ENCODE measurements around the gene ANKHD1. TPM values are rescaled to one million over a fixed set of nuclear protein-coding genes. Genes with fewer than 3 reads are reported as not detected.
"Not testable (repeated sequence)": the region's sequence is repeated elsewhere in the genome, so short reads cannot be mapped to it uniquely, and the experiment has no call there.

ANKHD1 gene
- total RNA-seq, 2 experiments from 2014 or later: 86.7 to 89.6 TPM

GRCh38 chr5:140429724-140430123 lies 28.1 kb downstream of the ANKHD1 start:
- no peaks in the 10 kb centered on the region for H3K9me3 Mint-ChIP-seq
- no peaks in the 10 kb centered on the region for H3K27me3 Mint-ChIP-seq
- no peak overlapping the region for H3K4me3 Mint-ChIP-seq
- H3K36me3 Mint-ChIP-seq: peaks cover 23% of the 10 kb centered on the region
- DNase-seq: no peak
- peaks cover 32% of the 10 kb centered on the region for H3K4me1 Mint-ChIP-seq
- H3K27ac Mint-ChIP-seq: no peak overlapping the region

GRCh38 chr5:140432212-140432611 lies 30.6 kb downstream of the ANKHD1 start:
- Mint-ChIP-seq H3K36me3 (peaks cover 21% of the 10 kb centered on the region), H3K27me3 (no peaks in the 10 kb centered on the region), H3K4me3 (no peak overlapping the region), H3K9me3 (no peaks in the 10 kb centered on the region), H3K27ac (no peak overlapping the region), H3K4me1 (peaks cover 26% of the 10 kb centered on the region)
- no peak for DNase-seq

GRCh38 chr5:140432916-140433315 lies 31.3 kb downstream of the ANKHD1 start:
- DNase-seq: no peak
- Mint-ChIP-seq H3K4me3 (no peak overlapping the region), H3K27ac (peak overlapping the region; percentile 46), H3K4me1 (peaks cover 26% of the 10 kb centered on the region), H3K36me3 (peaks cover 18% of the 10 kb centered on the region), H3K27me3 (no peaks in the 10 kb centered on the region), H3K9me3 (no peaks in the 10 kb centered on the region)

- DNase-seq, H3K27ac Mint-ChIP-seq, H3K4me1 Mint-ChIP-seq, H3K27me3 Mint-ChIP-seq, H3K4me3 Mint-ChIP-seq: not testable (repeated sequence)
- H3K9me3 Mint-ChIP-seq: peaks cover 12% of the 10 kb centered on the region
- peaks cover 51% of the 10 kb centered on the region for H3K36me3 Mint-ChIP-seq
These were observed 55.7 kb downstream of the ANKHD1 start for GRCh38 chr5:140457368-140457767.

GRCh38 chr5:140466981-140467742 lies 65.5 kb downstream of the ANKHD1 start:
- Mint-ChIP-seq H3K4me1 (no peaks in the 10 kb centered on the region), H3K4me3 (no peak overlapping the region), H3K9me3 (no peaks in the 10 kb centered on the region), H3K27me3 (no peaks in the 10 kb centered on the region), H3K36me3 (peaks cover 9% of the 10 kb centered on the region), H3K27ac (no peak overlapping the region)
- no peak for DNase-seq

GRCh38 chr5:140468188-140468587 lies 66.6 kb downstream of the ANKHD1 start:
- Mint-ChIP-seq H3K4me1 (no peaks in the 10 kb centered on the region), H3K9me3 (no peaks in the 10 kb centered on the region), H3K36me3 (peaks cover 9% of the 10 kb centered on the region), H3K4me3 (no peak overlapping the region), H3K27me3 (no peaks in the 10 kb centered on the region), H3K27ac (peak overlapping the region; percentile 29)
- DNase-seq: no peak

- no peak overlapping the region for H3K27ac Mint-ChIP-seq
- no peak for DNase-seq
- H3K9me3 Mint-ChIP-seq: no peaks in the 10 kb centered on the region
These were observed 67.6 kb downstream of the ANKHD1 start for GRCh38 chr5:140469259-140469658.

GRCh38 chr5:140480310-140481014 lies 78.8 kb downstream of the ANKHD1 start:
- peaks cover 4% of the 10 kb centered on the region for H3K4me1 Mint-ChIP-seq
- no peak overlapping the region for H3K4me3 Mint-ChIP-seq
- no peak overlapping the region for H3K27ac Mint-ChIP-seq

More at GRCh38 chr5:140469259-140469658, 67.6 kb downstream of the ANKHD1 start:
- H3K36me3 Mint-ChIP-seq: peaks cover 9% of the 10 kb centered on the region
- no peaks in the 10 kb centered on the region for H3K27me3 Mint-ChIP-seq
- H3K4me3 Mint-ChIP-seq: no peak overlapping the region
- H3K4me1 Mint-ChIP-seq: no peaks in the 10 kb centered on the region

GRCh38 chr5:140481758-140482157 lies 80.1 kb downstream of the ANKHD1 start:
- H3K27ac Mint-ChIP-seq: no peak overlapping the region
- H3K36me3 Mint-ChIP-seq: peaks cover 2% of the 10 kb centered on the region
- H3K4me1 Mint-ChIP-seq: peaks cover 4% of the 10 kb centered on the region
- no peaks in the 10 kb centered on the region for H3K9me3 Mint-ChIP-seq
- no peak overlapping the region for H3K4me3 Mint-ChIP-seq
- no peaks in the 10 kb centered on the region for H3K27me3 Mint-ChIP-seq
- DNase-seq: no peak

More at GRCh38 chr5:140480310-140481014, 78.8 kb downstream of the ANKHD1 start:
- no peak for DNase-seq
- Mint-ChIP-seq H3K36me3 (peaks cover 2% of the 10 kb centered on the region), H3K9me3 (no peaks in the 10 kb centered on the region), H3K27me3 (no peaks in the 10 kb centered on the region)

GRCh38 chr5:140483055-140483454 lies 81.4 kb downstream of the ANKHD1 start:
- Mint-ChIP-seq H3K36me3 (peaks cover 2% of the 10 kb centered on the region), H3K4me3 (no peak overlapping the region), H3K27me3 (no peaks in the 10 kb centered on the region), H3K9me3 (no peaks in the 10 kb centered on the region), H3K27ac (no peak overlapping the region), H3K4me1 (peaks cover 6% of the 10 kb centered on the region)
- DNase-seq: no peak

- not testable (repeated sequence) for H3K4me3 Mint-ChIP-seq, H3K9me3 Mint-ChIP-seq, H3K27me3 Mint-ChIP-seq, DNase-seq, H3K4me1 Mint-ChIP-seq, H3K27ac Mint-ChIP-seq
- H3K36me3 Mint-ChIP-seq: peaks cover 12% of the 10 kb centered on the region
These were observed 86.5 kb downstream of the ANKHD1 start for GRCh38 chr5:140488141-140488540.

- no peak overlapping the region for H3K27ac Mint-ChIP-seq
- peaks cover 12% of the 10 kb centered on the region for H3K36me3 Mint-ChIP-seq
- peaks cover 3% of the 10 kb centered on the region for H3K4me1 Mint-ChIP-seq
- no peaks in the 10 kb centered on the region for H3K9me3 Mint-ChIP-seq
- H3K4me3 Mint-ChIP-seq: no peak overlapping the region
- DNase-seq: no peak
- H3K27me3 Mint-ChIP-seq: no peaks in the 10 kb centered on the region
These were observed 87.3 kb downstream of the ANKHD1 start for GRCh38 chr5:140488914-140489313.

GRCh38 chr5:140497897-140498296 lies 96.3 kb downstream of the ANKHD1 start:
- Mint-ChIP-seq H3K4me3 (no peak overlapping the region), H3K9me3 (no peaks in the 10 kb centered on the region), H3K4me1 (no peaks in the 10 kb centered on the region), H3K36me3 (peaks cover 10% of the 10 kb centered on the region), H3K27me3 (no peaks in the 10 kb centered on the region), H3K27ac (peak overlapping the region; percentile 30)
- no peak for DNase-seq

GRCh38 chr5:140498591-140498990 lies 97.0 kb downstream of the ANKHD1 start:
- no peak overlapping the region for H3K4me3 Mint-ChIP-seq
- no peaks in the 10 kb centered on the region for H3K27me3 Mint-ChIP-seq
- no peaks in the 10 kb centered on the region for H3K4me1 Mint-ChIP-seq
- no peak for DNase-seq
- no peak overlapping the region for H3K27ac Mint-ChIP-seq
- no peaks in the 10 kb centered on the region for H3K9me3 Mint-ChIP-seq
- H3K36me3 Mint-ChIP-seq: peaks cover 9% of the 10 kb centered on the region

GRCh38 chr5:140502834-140503233 lies 101.2 kb downstream of the ANKHD1 start:
- no peak overlapping the region for H3K27ac Mint-ChIP-seq
- no peak for DNase-seq
- no peak overlapping the region for H3K4me3 Mint-ChIP-seq
- no peaks in the 10 kb centered on the region for H3K4me1 Mint-ChIP-seq
- H3K9me3 Mint-ChIP-seq: no peaks in the 10 kb centered on the region
- H3K27me3 Mint-ChIP-seq: no peaks in the 10 kb centered on the region
- peaks cover 7% of the 10 kb centered on the region for H3K36me3 Mint-ChIP-seq

GRCh38 chr5:140509898-140510297 lies 108.3 kb downstream of the ANKHD1 start:
- H3K27me3 Mint-ChIP-seq: no peaks in the 10 kb centered on the region
- no peaks in the 10 kb centered on the region for H3K4me1 Mint-ChIP-seq
- H3K36me3 Mint-ChIP-seq: peaks cover 20% of the 10 kb centered on the region

More at GRCh38 chr5:140509898-140510297, 108.3 kb downstream of the ANKHD1 start:
- no peak for DNase-seq
- Mint-ChIP-seq H3K4me3 (no peak overlapping the region), H3K9me3 (no peaks in the 10 kb centered on the region), H3K27ac (no peak overlapping the region)
